H9 (cell line): Measurements from ENCODE around the gene FKTN. TPM values are rescaled to one million over a fixed set of nuclear protein-coding genes. Genes with fewer than 3 reads are reported as not detected.

Experiments
- DNase-seq: peaks from one replicate; pipeline ENCODE4 v3.0.0-alpha.2; 2017
- H2AFZ ChIP-seq: one replicate; pipeline ENCODE4 v1.6.1; 2013; ENCODE audit warnings: mild to moderate bottlenecking, low read length, control low read depth, moderate library complexity
- H2AK5ac ChIP-seq: 2 replicates; pipeline ENCODE4 v1.6.1; 2013; ENCODE audit warnings: low read length, control low read depth, mixed read lengths; ENCODE audit not compliant: insufficient read length
- H2BK120ac ChIP-seq: one replicate; pipeline ENCODE4 v1.6.1; 2013; ENCODE audit warnings: low read depth, mild to moderate bottlenecking, low read length, control low read depth, inconsistent platforms; ENCODE audit not compliant: poor library complexity, severe bottlenecking
- H2BK12ac ChIP-seq: 2 replicates; pipeline ENCODE4 v1.6.1; 2013; ENCODE audit warnings: low read length, control low read depth, mixed read lengths, low read depth; ENCODE audit not compliant: insufficient read length
- H2BK15ac ChIP-seq: 2 replicates; pipeline ENCODE4 v1.6.1; 2013; ENCODE audit warnings: low read depth, low read length, control low read depth
- H2BK20ac ChIP-seq: one replicate; pipeline ENCODE4 v1.6.1; 2013; ENCODE audit warnings: low read depth, mild to moderate bottlenecking, low read length, control low read depth, inconsistent platforms; ENCODE audit not compliant: poor library complexity, severe bottlenecking
- H2BK5ac ChIP-seq: 2 replicates; pipeline ENCODE4 v1.6.1; 2013; ENCODE audit warnings: low read length, control low read depth, mixed read lengths; ENCODE audit not compliant: insufficient read length
- H3K14ac ChIP-seq: 2 replicates; pipeline ENCODE4 v1.6.1; 2013; ENCODE audit warnings: low read length, control low read depth; ENCODE audit not compliant: insufficient read depth
- H3K18ac ChIP-seq: 2 replicates; pipeline ENCODE4 v1.6.1; 2013; ENCODE audit warnings: low read depth, mild to moderate bottlenecking, mixed read lengths, low read length, control low read depth; ENCODE audit not compliant: insufficient read length
- H3K23ac ChIP-seq: 2 replicates; pipeline ENCODE4 v1.6.1; 2013; ENCODE audit warnings: low read length, control low read depth, mixed read lengths, low read depth; ENCODE audit not compliant: insufficient read length
- H3K23me2 ChIP-seq: 2 replicates; pipeline ENCODE4 v1.6.1; 2013; ENCODE audit warnings: low read depth, mild to moderate bottlenecking, mixed read lengths, low read length, control low read depth; ENCODE audit not compliant: insufficient read length, poor library complexity, severe bottlenecking
- H3K27ac ChIP-seq: 2 replicates; pipeline ENCODE4 v1.5.1; 2013; ENCODE audit warnings: low read length, control low read depth, mixed read lengths, low read depth; ENCODE audit not compliant: insufficient read length
- H3K27me3 ChIP-seq: 2 replicates; pipeline ENCODE4 v1.6.1; 2013; ENCODE audit warnings: low read length, control low read depth, inconsistent platforms; ENCODE audit not compliant: insufficient read depth
- H3K4ac ChIP-seq: 2 replicates; pipeline ENCODE4 v1.6.1; 2013; ENCODE audit warnings: low read depth, mild to moderate bottlenecking, control low read depth, inconsistent platforms, low read length, moderate library complexity
- H3K4me1 ChIP-seq: 2 replicates; pipeline ENCODE4 v1.6.1; 2013; ENCODE audit warnings: low read length, control low read depth, inconsistent platforms; ENCODE audit not compliant: insufficient read depth
- H3K4me2 ChIP-seq: 2 replicates; pipeline ENCODE4 v1.6.1; 2013; ENCODE audit warnings: low read length, control low read depth, mixed read lengths; ENCODE audit not compliant: insufficient read length, insufficient read depth
- H3K56ac ChIP-seq: 2 replicates; pipeline ENCODE4 v1.6.1; 2013; ENCODE audit warnings: low read depth, mild to moderate bottlenecking, mixed read lengths, low read length, control low read depth; ENCODE audit not compliant: insufficient read length
- H3K79me1 ChIP-seq: 2 replicates; pipeline ENCODE4 v1.6.1; 2013; ENCODE audit warnings: low read depth, mild to moderate bottlenecking, moderate library complexity, low read length, control low read depth, inconsistent platforms; ENCODE audit not compliant: insufficient read depth, poor library complexity, severe bottlenecking
- H3K79me2 ChIP-seq: 2 replicates; pipeline ENCODE4 v1.6.1; 2013; ENCODE audit warnings: low read length, control low read depth, inconsistent platforms; ENCODE audit not compliant: insufficient read depth
- H3K9ac ChIP-seq: 2 replicates; pipeline ENCODE4 v1.6.1; 2013; ENCODE audit warnings: low read length, control low read depth, mixed read lengths; ENCODE audit not compliant: insufficient read length; ENCODE audit errors: extremely low read depth
- H3K9me3 ChIP-seq: one replicate; pipeline ENCODE4 v1.6.1; 2013; ENCODE audit warnings: low read depth, low read length, inconsistent platforms; ENCODE audit not compliant: control insufficient read depth
- H3T11ph ChIP-seq: one replicate; pipeline ENCODE4 v1.6.1; 2013; ENCODE audit warnings: mild to moderate bottlenecking, low read length, control low read depth, inconsistent platforms
- H4K20me1 ChIP-seq: one replicate; pipeline ENCODE4 v1.6.1; 2013; ENCODE audit not compliant: control insufficient read depth, insufficient read length, insufficient read depth
- H4K5ac ChIP-seq: 2 replicates; pipeline ENCODE4 v1.6.1; 2013; ENCODE audit warnings: low read depth, mild to moderate bottlenecking, mixed read lengths, low read length, control low read depth; ENCODE audit not compliant: insufficient read length
- H4K8ac ChIP-seq: replicated peaks from 2 replicates; pipeline ENCODE4 v1.6.1; 2013; ENCODE audit warnings: low read length, control low read depth, mixed read lengths, low read depth; ENCODE audit not compliant: insufficient read length
- H4K91ac ChIP-seq: 2 replicates; pipeline ENCODE4 v1.6.1; 2013; ENCODE audit warnings: low read depth, mild to moderate bottlenecking, moderate library complexity, mixed read lengths, low read length, control low read depth; ENCODE audit not compliant: insufficient read length
- H3K27ac Mint-ChIP-seq, 3 experiments: 2 replicates in 2 of 3; 3 replicates in 1 of 3; pipeline ENCODE4 v1.8.0; 2020 to 2021; ENCODE audit warnings: mixed read lengths in 3 of 3, mild to moderate bottlenecking in 1 of 3, moderate library complexity in 1 of 3
- H3K27me3 Mint-ChIP-seq: 2 replicates; pipeline ENCODE4 v1.8.0; 2021; ENCODE audit warnings: low read depth, mild to moderate bottlenecking, moderate library complexity, mixed read lengths
- H3K36me3 Mint-ChIP-seq, 3 experiments: 2 replicates in 2 of 3; 3 replicates in 1 of 3; pipeline ENCODE4 v1.8.0; 2020 to 2021; ENCODE audit warnings: low read depth in 3 of 3, mixed read lengths in 3 of 3; ENCODE audit not compliant: insufficient read depth in 1 of 3
- H3K4me1 Mint-ChIP-seq, 2 experiments: 2 replicates each; pipeline ENCODE4 v1.8.0; 2020; ENCODE audit warnings: mixed read lengths in 2 of 2
- H3K4me3 Mint-ChIP-seq, 2 experiments: 2 replicates in 1 of 2; 3 replicates in 1 of 2; pipeline ENCODE4 v1.8.0; 2020 to 2021; ENCODE audit warnings: mild to moderate bottlenecking in 2 of 2, mixed read lengths in 2 of 2, moderate library complexity in 1 of 2
- H3K9me3 Mint-ChIP-seq, 2 experiments: 2 replicates in 1 of 2; 3 replicates in 1 of 2; pipeline ENCODE4 v1.8.0; 2020; ENCODE audit warnings: mild to moderate bottlenecking in 2 of 2, mixed read lengths in 2 of 2, moderate library complexity in 1 of 2
- WGBS: extraction: QIAGEN DNeasy Blood & Tissue Kit; methylation state at CpG from one replicate; pipeline ENCODE4 v1.1.7; 2013; ENCODE audit warnings: missing lambda C conversion rate, low lambda C conversion rate, mixed read lengths; ENCODE audit not compliant: insufficient read length; ENCODE audit errors: extremely low coverage; 5-methylcytosine and 5-hydroxymethylcytosine counted together
- total RNA-seq: library from RNA; stranded (reverse); gene quantifications from 2 replicates; pipeline ENCODE4 v1.2.1, GENCODE V29; 2021
- TF ChIP-seq, protein P1 (sequence below): fragments of 200-600 bp; sonication (generic); conservative IDR thresholded peaks from 3 replicates; pipeline ENCODE4 v1.8.0; 2021; ENCODE audit warnings: antibody characterized with exemption, mild to moderate bottlenecking

Gene FKTN
- total RNA-seq, 1 experiment from 2014 or later = 14.3 TPM

DNA sequence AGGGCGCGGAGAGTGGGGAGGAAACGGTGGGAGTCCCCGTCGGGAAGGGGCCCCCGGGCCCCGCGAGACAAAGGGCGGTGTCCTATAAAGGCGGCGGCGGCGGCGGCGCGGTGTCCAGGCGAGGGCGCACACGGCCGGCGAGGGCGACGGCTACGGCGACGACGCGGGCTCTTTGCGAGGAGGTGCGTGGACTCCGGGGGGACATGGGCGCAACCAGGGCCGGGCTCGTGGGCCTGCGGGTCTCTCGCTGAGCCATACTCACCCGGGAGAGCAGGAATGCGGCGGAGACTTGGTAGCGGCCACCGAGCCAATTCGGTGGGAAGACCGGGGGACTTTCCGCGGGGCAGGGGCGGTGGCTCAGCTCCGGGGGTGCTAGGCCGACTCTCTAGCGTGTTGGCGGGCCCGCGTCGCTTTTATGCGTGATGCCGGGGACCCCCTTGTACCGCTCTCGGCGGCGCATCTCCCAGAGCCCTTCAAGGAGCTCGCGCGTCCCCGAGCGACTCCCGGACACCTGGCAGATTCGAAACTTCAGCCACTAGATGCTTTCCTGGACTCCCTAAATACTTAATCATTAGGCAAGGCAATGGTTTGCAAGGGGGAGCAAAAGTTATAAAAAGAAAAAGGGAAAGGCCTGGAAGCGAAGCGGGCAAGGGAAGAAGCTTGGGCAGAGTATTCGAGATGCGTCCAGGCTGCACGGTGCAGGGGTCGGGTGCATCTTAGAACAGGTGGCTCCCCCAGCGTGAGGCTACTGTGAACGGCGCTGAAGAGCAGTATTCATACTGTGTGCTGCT is 98.4 kb downstream of the FKTN start:
- no peak overlapping the region for H2BK5ac ChIP-seq
- no peak overlapping the region for H3K23ac ChIP-seq
- H4K5ac ChIP-seq = no peak overlapping the region
- peak; percentile 43 for DNase-seq
- H3K23me2 ChIP-seq = peaks cover 11% of the 10 kb centered on the region
- H3K9ac ChIP-seq = no peak overlapping the region
- H3K18ac ChIP-seq = peak overlapping the region; percentile 56
- no CpG with 5 or more reads among the region's 75 CpGs for WGBS
- no peaks in the 10 kb centered on the region; the same call in 1 of the 2 replicates for H3K4me1 ChIP-seq
- peak overlapping the region; percentile 71 for H3K4me2 ChIP-seq
- no peak overlapping the region for H3K56ac ChIP-seq
- H3K27ac ChIP-seq = no peak overlapping the region
- H3K79me1 ChIP-seq = no peaks in the 10 kb centered on the region
- no peak overlapping the region for H4K91ac ChIP-seq
- H3K9me3 ChIP-seq = no peaks in the 10 kb centered on the region
- peak overlapping the region; percentile 92 for H2BK120ac ChIP-seq
- no peak overlapping the region for H2BK12ac ChIP-seq
- Mint-ChIP-seq H3K27me3 (peaks cover 71% of the 10 kb centered on the region), H3K9me3 (peaks cover 0 to 4% of the 10 kb centered on the region in 2 experiments; a peak in 1 of 5 replicates), H3K4me1 (peaks cover 42 to 43% of the 10 kb centered on the region in 2 experiments), H3K27ac (no peak overlapping the region), H3K4me3 (peak overlapping the region; percentile 64 to 81), H3K36me3 (0 out of 7 replicates have a peak, but pooled peaks cover 0 to 4% (median 0%) of the 10 kb centered on the region in 3 experiments)
- H2BK20ac ChIP-seq = no peak overlapping the region
- H3T11ph ChIP-seq = no peak overlapping the region
- no peak overlapping the region for H2AK5ac ChIP-seq
- H2AFZ ChIP-seq = peak overlapping the region; percentile 70
- peak overlapping the region; percentile 94 for H3K14ac ChIP-seq
- H2BK15ac ChIP-seq = no peak overlapping the region
- peaks cover 15% of the 10 kb centered on the region; the same call in 1 of the 2 replicates for H3K27me3 ChIP-seq
- TF ChIP-seq, protein P1, sequence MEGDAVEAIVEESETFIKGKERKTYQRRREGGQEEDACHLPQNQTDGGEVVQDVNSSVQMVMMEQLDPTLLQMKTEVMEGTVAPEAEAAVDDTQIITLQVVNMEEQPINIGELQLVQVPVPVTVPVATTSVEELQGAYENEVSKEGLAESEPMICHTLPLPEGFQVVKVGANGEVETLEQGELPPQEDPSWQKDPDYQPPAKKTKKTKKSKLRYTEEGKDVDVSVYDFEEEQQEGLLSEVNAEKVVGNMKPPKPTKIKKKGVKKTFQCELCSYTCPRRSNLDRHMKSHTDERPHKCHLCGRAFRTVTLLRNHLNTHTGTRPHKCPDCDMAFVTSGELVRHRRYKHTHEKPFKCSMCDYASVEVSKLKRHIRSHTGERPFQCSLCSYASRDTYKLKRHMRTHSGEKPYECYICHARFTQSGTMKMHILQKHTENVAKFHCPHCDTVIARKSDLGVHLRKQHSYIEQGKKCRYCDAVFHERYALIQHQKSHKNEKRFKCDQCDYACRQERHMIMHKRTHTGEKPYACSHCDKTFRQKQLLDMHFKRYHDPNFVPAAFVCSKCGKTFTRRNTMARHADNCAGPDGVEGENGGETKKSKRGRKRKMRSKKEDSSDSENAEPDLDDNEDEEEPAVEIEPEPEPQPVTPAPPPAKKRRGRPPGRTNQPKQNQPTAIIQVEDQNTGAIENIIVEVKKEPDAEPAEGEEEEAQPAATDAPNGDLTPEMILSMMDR = peak; percentile 37; the same call in 2 of the 3 replicates
- H3K4ac ChIP-seq = no peak overlapping the region; the same call in 1 of the 2 replicates
- no peaks in the 10 kb centered on the region for H3K79me2 ChIP-seq
- H4K8ac ChIP-seq = no peak overlapping the region
- H4K20me1 ChIP-seq = no peaks in the 10 kb centered on the region
